Measurements from ENCODE around the gene DDA1. TPM values are rescaled to one million over a fixed set of nuclear protein-coding genes. Genes with fewer than 3 reads are reported as not detected.

DDA1 gene
- total RNA-seq, 1 experiment from 2014 or later = 72.5 TPM

- no peaks in the 10 kb centered on the region for H3K9me2 ChIP-seq (ENCODE audit: insufficient read depth)
- ChIA-PET POLR2A (ENCODE audit: unreplicated experiment) (interaction anchor here (0.6 to 0.7 kb wide), 2 partner anchors 484 to 546 kb away, joined by 17 to 29 read pairs; no protein-coding TSS in a partner anchor), CTCF (interaction anchor here (0.6 to 1.2 kb wide), 4 partner anchors 12 to 551 kb away, joined by 3 to 4 read pairs (median 3); no protein-coding TSS in a partner anchor)
- H3K9me3 ChIP-seq (ENCODE audit: insufficient read depth, low read depth) = no peaks in the 10 kb centered on the region
- H3F3A ChIP-seq (ENCODE audit: insufficient read depth, low read depth) = peaks cover 22% of the 10 kb centered on the region
- H3K36me3 ChIP-seq (ENCODE audit: low read depth) = no peaks in the 10 kb centered on the region
- BruUV-seq (replicated peaks) = no TSS peak
- intact Hi-C loops (cut with micrococcal nuclease; ENCODE audit: unreplicated experiment) = loop anchor here (1.0 to 10.0 kb wide), 4 partner anchors 21 to 627 kb away; partner anchors contain the start of genes CCDC124 and NWD1
- TF ChIP-seq CTCF (conservative IDR thresholded peaks at IDR 0.05) (no peak), EZH2 (IDR thresholded peaks at IDR 0.05; ENCODE audit: low read depth) (no peak)
- DNase-seq = no peak
- no peak overlapping the region for H3K4me3 ChIP-seq
- H3K79me2 ChIP-seq (ENCODE audit: low read depth) = peaks cover 50% of the 10 kb centered on the region
- H4K20me1 ChIP-seq (ENCODE audit: insufficient read depth) = no peaks in the 10 kb centered on the region
- H2AFZ ChIP-seq = no peak overlapping the region
- no peak overlapping the region for H3K27ac ChIP-seq
- H3K4me2 ChIP-seq = peak overlapping the region; percentile 46
- no peaks in the 10 kb centered on the region for H3K27me3 ChIP-seq (ENCODE audit: insufficient read depth, low read depth)
- H3K4me1 ChIP-seq (replicated peaks; ENCODE audit: insufficient read depth) = peaks cover 39% of the 10 kb centered on the region
Measured at GRCh38 chr19:17305216-17305516, 4.2 kb upstream of the DDA1 start.

- peaks cover 50% of the 10 kb centered on the region for H3K79me2 ChIP-seq (ENCODE audit: low read depth)
- no TSS peak for BruUV-seq (replicated peaks)
Measured at GRCh38 chr19:17305517-17306284, 3.7 kb upstream of the DDA1 start, which contains the start of gene MRPL34. Gene MRPL34 (plus strand): TSS chr19:17305872. CDS start chr19:17305893, 21 bp downstream.

More at GRCh38 chr19:17305517-17306284, 3.7 kb upstream of the DDA1 start, which contains the start of gene MRPL34:
- Histone ChIP-seq H2AFZ (peak within 1 kb of the TSS; percentile 95), H3K4me1 (replicated peaks; ENCODE audit: insufficient read depth) (peaks cover 45% of the 10 kb centered on the region), H3F3A (ENCODE audit: insufficient read depth, low read depth) (peaks cover 23% of the 10 kb centered on the region), H3K27ac (peak within 1 kb of the TSS; percentile 30; the same call in 1 of the 2 replicates), H3K9me3 (ENCODE audit: insufficient read depth, low read depth) (no peaks in the 10 kb centered on the region), H3K4me2 (peak within 1 kb of the TSS; percentile 85), H3K4me3 (peak within 1 kb of the TSS; percentile 78), H3K36me3 (ENCODE audit: low read depth) (no peaks in the 10 kb centered on the region), H3K27me3 (ENCODE audit: insufficient read depth, low read depth) (no peaks in the 10 kb centered on the region), H3K9me2 (ENCODE audit: insufficient read depth) (no peaks in the 10 kb centered on the region), H4K20me1 (ENCODE audit: insufficient read depth) (no peaks in the 10 kb centered on the region)
- intact Hi-C loops (cut with micrococcal nuclease; ENCODE audit: unreplicated experiment) = loop anchor here (1.0 to 10.0 kb wide), 4 partner anchors 21 to 627 kb away; partner anchors contain the start of genes CCDC124 and NWD1
- ChIA-PET POLR2A (ENCODE audit: unreplicated experiment) (interaction anchor here (0.6 to 0.7 kb wide), 2 partner anchors 484 to 545 kb away, joined by 17 to 29 read pairs; no protein-coding TSS in a partner anchor), CTCF (interaction anchor here (0.6 to 1.2 kb wide), 4 partner anchors 13 to 550 kb away, joined by 3 to 4 read pairs (median 3); no protein-coding TSS in a partner anchor)
- TF ChIP-seq CTCF (conservative IDR thresholded peaks at IDR 0.05) (peak; percentile 78), EZH2 (IDR thresholded peaks at IDR 0.05; ENCODE audit: low read depth) (no peak)
- DNase-seq = peak; percentile 99 to 100

Data from PC-9 (cell line).